Measurements from ENCODE around the gene LBP.
"Not testable (repeated sequence)": the region's sequence is repeated elsewhere in the genome, so short reads cannot be mapped to it uniquely, and the experiment has no call there.

LBP gene

GRCh38 chr20:38307371-38308046 is 38.8 kb upstream of the LBP start:
- Histone ChIP-seq H3K36me3 (ENCODE audit: control insufficient read depth, insufficient read depth, low read length) (no peaks in the 10 kb centered on the region), H3K27me3 (ENCODE audit: control insufficient read depth, insufficient read depth, low read length) (no peaks in the 10 kb centered on the region), H3K4me1 (ENCODE audit: control insufficient read depth, insufficient read depth, low read length) (no peaks in the 10 kb centered on the region), H3K9me3 (ENCODE audit: control insufficient read depth, insufficient read depth, low read length) (no peaks in the 10 kb centered on the region), H3K9ac (ENCODE audit: low read depth, low read length) (no peak overlapping the region), H3K4me3 (ENCODE audit: low read depth, low read length) (no peak overlapping the region), H3K27ac (ENCODE audit: low read depth, low read length) (no peak overlapping the region)

- Histone ChIP-seq H3K36me3 (ENCODE audit: control insufficient read depth, insufficient read depth, low read length) (no peaks in the 10 kb centered on the region), H3K4me1 (ENCODE audit: control insufficient read depth, insufficient read depth, low read length) (no peaks in the 10 kb centered on the region), H3K9ac (ENCODE audit: low read depth, low read length) (no peak overlapping the region), H3K4me3 (ENCODE audit: low read depth, low read length) (no peak overlapping the region), H3K9me3 (ENCODE audit: control insufficient read depth, insufficient read depth, low read length) (no peaks in the 10 kb centered on the region), H3K27me3 (ENCODE audit: control insufficient read depth, insufficient read depth, low read length) (no peaks in the 10 kb centered on the region), H3K27ac (ENCODE audit: low read depth, low read length) (no peak overlapping the region)
Observed at GRCh38 chr20:38308047-38308438, 38.2 kb upstream of the LBP start.

DNA sequence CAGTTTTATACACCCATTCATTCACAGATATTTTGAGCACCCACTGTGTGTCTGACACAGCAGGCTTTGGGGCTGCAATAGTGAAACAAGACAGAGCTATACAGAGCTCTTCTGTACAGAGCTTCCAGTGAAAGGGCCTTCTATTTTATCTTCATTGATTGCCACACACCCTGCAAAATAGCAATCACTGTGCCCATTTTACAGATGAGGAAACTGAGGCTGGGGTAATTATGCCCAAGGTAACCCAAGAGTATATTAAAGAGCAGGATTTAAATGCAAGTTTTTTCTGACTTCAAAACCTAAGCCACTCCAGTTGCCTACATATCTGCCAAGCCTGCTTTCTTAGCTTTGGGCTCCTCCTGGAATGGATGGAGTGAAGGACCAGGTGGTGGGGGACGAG is 37.8 kb upstream of the LBP start:
- Histone ChIP-seq H3K4me3 (ENCODE audit: low read depth, low read length) (no peak overlapping the region), H3K9ac (ENCODE audit: low read depth, low read length) (no peak overlapping the region), H3K27ac (ENCODE audit: low read depth, low read length) (no peak overlapping the region), H3K36me3 (ENCODE audit: control insufficient read depth, insufficient read depth, low read length) (no peaks in the 10 kb centered on the region), H3K27me3 (ENCODE audit: control insufficient read depth, insufficient read depth, low read length) (no peaks in the 10 kb centered on the region), H3K4me1 (ENCODE audit: control insufficient read depth, insufficient read depth, low read length) (no peaks in the 10 kb centered on the region), H3K9me3 (ENCODE audit: control insufficient read depth, insufficient read depth, low read length) (no peaks in the 10 kb centered on the region)

GRCh38 chr20:38311091-38311490 is 35.2 kb upstream of the LBP start:
- Histone ChIP-seq H3K27me3 (ENCODE audit: control insufficient read depth, insufficient read depth, low read length) (no peaks in the 10 kb centered on the region), H3K27ac (ENCODE audit: low read depth, low read length) (no peak overlapping the region), H3K4me1 (ENCODE audit: control insufficient read depth, insufficient read depth, low read length) (no peaks in the 10 kb centered on the region), H3K36me3 (ENCODE audit: control insufficient read depth, insufficient read depth, low read length) (no peaks in the 10 kb centered on the region), H3K4me3 (ENCODE audit: low read depth, low read length) (no peak overlapping the region), H3K9me3 (ENCODE audit: control insufficient read depth, insufficient read depth, low read length) (no peaks in the 10 kb centered on the region), H3K9ac (ENCODE audit: low read depth, low read length) (no peak overlapping the region)

DNA sequence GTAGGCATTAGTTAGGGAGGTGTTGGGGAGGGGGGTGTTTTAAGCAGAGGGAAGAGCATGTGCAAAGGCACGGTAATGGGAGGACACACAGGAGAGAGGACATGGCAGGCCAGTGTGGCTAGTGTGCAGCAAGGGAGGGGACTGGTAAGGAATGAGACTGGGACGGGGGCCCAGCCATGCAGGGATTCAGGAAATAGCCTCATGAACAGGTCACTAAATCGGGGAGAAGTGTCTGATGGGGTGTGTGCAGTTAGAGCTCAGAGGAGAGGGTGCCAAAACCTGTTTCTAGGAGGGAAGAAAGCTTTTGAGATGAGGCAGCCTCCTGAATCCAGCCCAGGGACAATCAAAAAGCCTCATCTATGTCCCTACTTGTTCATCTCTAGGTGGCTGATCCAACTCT is 34.8 kb upstream of the LBP start:
- Histone ChIP-seq H3K4me1 (ENCODE audit: control insufficient read depth, insufficient read depth, low read length) (no peaks in the 10 kb centered on the region), H3K36me3 (ENCODE audit: control insufficient read depth, insufficient read depth, low read length) (no peaks in the 10 kb centered on the region), H3K27me3 (ENCODE audit: control insufficient read depth, insufficient read depth, low read length) (no peaks in the 10 kb centered on the region), H3K9ac (ENCODE audit: low read depth, low read length) (no peak overlapping the region), H3K27ac (ENCODE audit: low read depth, low read length) (no peak overlapping the region), H3K9me3 (ENCODE audit: control insufficient read depth, insufficient read depth, low read length) (no peaks in the 10 kb centered on the region), H3K4me3 (ENCODE audit: low read depth, low read length) (no peak overlapping the region)

DNA sequence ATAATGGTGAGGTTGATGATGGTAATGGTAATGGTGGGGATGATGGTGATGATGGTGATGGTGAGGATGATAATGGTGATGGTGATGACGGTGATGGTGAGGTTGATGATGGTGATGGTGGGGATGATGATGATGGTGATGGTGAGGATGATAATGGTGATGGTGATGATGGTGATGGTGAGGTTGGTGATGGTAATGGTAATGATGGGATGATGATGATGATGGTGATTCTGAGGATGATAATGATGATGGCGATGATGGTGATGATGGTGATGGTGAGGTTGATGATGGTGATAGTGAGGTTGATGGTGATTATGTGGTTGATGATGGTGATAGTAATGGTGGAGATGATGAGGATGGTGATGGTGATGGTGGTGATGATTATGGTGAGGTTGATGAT is 32.6 kb upstream of the LBP start:
- H3K36me3 ChIP-seq (ENCODE audit: control insufficient read depth, insufficient read depth, low read length) = no peaks in the 10 kb centered on the region
- no peak overlapping the region for H3K4me3 ChIP-seq (ENCODE audit: low read depth, low read length)
- no peak overlapping the region for H3K9ac ChIP-seq (ENCODE audit: low read depth, low read length)
- H3K27ac ChIP-seq (ENCODE audit: low read depth, low read length) = no peak overlapping the region
- no peaks in the 10 kb centered on the region for H3K9me3 ChIP-seq (ENCODE audit: control insufficient read depth, insufficient read depth, low read length)
- H3K4me1 ChIP-seq (ENCODE audit: control insufficient read depth, insufficient read depth, low read length) = no peaks in the 10 kb centered on the region
- H3K27me3 ChIP-seq (ENCODE audit: control insufficient read depth, insufficient read depth, low read length) = no peaks in the 10 kb centered on the region

- H3K4me3 ChIP-seq (ENCODE audit: low read depth, low read length); H3K4me1 ChIP-seq (ENCODE audit: control insufficient read depth, insufficient read depth, low read length); H3K9me3 ChIP-seq (ENCODE audit: control insufficient read depth, insufficient read depth, low read length); H3K27ac ChIP-seq (ENCODE audit: low read depth, low read length); H3K27me3 ChIP-seq (ENCODE audit: control insufficient read depth, insufficient read depth, low read length); H3K36me3 ChIP-seq (ENCODE audit: control insufficient read depth, insufficient read depth, low read length); H3K9ac ChIP-seq (ENCODE audit: low read depth, low read length): not testable (repeated sequence)
Observed at GRCh38 chr20:38314350-38314749, 31.9 kb upstream of the LBP start.

DNA sequence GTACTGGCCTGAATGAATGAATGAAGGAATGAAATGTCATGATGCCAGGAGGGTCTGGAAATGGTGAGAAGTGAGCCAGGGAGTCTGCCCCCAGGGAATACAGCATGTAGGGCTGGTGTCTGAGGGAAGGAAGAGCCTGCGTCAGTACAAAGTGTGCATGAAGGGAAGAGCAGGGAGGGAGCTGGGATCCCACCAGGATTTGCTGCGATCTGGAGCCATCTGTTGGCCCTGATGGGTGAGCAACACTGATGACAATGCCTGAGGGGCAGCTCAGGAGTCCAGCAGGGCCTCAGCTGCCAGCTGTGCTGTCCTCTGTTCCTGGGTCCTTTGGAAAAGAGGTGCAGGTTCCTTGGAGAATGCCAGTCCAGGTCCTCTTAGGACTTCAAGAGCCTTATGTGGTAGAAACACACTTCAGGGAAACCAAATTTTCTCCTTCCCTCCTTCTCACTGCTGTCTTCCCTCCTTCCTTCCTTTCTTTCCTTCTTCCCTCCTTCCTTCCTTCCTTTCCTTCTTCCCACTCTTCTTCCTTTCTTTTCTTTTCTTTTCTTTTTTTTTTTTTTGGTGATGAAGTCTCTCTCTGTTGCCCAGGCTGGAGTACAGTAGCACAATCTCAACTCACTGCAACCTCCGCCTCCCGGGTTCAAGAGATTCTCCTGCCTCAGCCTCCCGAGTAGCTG is 30.9 kb upstream of the LBP start:
- Histone ChIP-seq H3K4me3 (ENCODE audit: low read depth, low read length) (no peak overlapping the region), H3K36me3 (ENCODE audit: control insufficient read depth, insufficient read depth, low read length) (no peaks in the 10 kb centered on the region), H3K4me1 (ENCODE audit: control insufficient read depth, insufficient read depth, low read length) (no peaks in the 10 kb centered on the region), H3K9ac (ENCODE audit: low read depth, low read length) (no peak overlapping the region), H3K27ac (ENCODE audit: low read depth, low read length) (no peak overlapping the region), H3K9me3 (ENCODE audit: control insufficient read depth, insufficient read depth, low read length) (no peaks in the 10 kb centered on the region), H3K27me3 (ENCODE audit: control insufficient read depth, insufficient read depth, low read length) (no peaks in the 10 kb centered on the region)

- H3K9me3 ChIP-seq (ENCODE audit: control insufficient read depth, insufficient read depth, low read length) = no peaks in the 10 kb centered on the region
- H3K27me3 ChIP-seq (ENCODE audit: control insufficient read depth, insufficient read depth, low read length) = no peaks in the 10 kb centered on the region; the same call in 1 of the 2 replicates
- H3K4me3 ChIP-seq (ENCODE audit: low read depth, low read length) = no peak overlapping the region
- no peaks in the 10 kb centered on the region for H3K36me3 ChIP-seq (ENCODE audit: control insufficient read depth, insufficient read depth, low read length)
- no peak overlapping the region for H3K9ac ChIP-seq (ENCODE audit: low read depth, low read length)
- H3K27ac ChIP-seq (ENCODE audit: low read depth, low read length) = no peak overlapping the region
- H3K4me1 ChIP-seq (ENCODE audit: control insufficient read depth, insufficient read depth, low read length) = no peaks in the 10 kb centered on the region
Observed at GRCh38 chr20:38316341-38316740, 29.9 kb upstream of the LBP start.

GRCh38 chr20:38317422-38317821 is 28.9 kb upstream of the LBP start:
- Histone ChIP-seq H3K27ac (ENCODE audit: low read depth, low read length) (no peak overlapping the region), H3K36me3 (ENCODE audit: control insufficient read depth, insufficient read depth, low read length) (no peaks in the 10 kb centered on the region), H3K4me3 (ENCODE audit: low read depth, low read length) (no peak overlapping the region), H3K27me3 (ENCODE audit: control insufficient read depth, insufficient read depth, low read length) (no peaks in the 10 kb centered on the region; the same call in 1 of the 2 replicates), H3K9ac (ENCODE audit: low read depth, low read length) (no peak overlapping the region), H3K4me1 (ENCODE audit: control insufficient read depth, insufficient read depth, low read length) (no peaks in the 10 kb centered on the region), H3K9me3 (ENCODE audit: control insufficient read depth, insufficient read depth, low read length) (no peaks in the 10 kb centered on the region)

- Histone ChIP-seq H3K9ac (ENCODE audit: low read depth, low read length) (no peak overlapping the region), H3K9me3 (ENCODE audit: control insufficient read depth, insufficient read depth, low read length) (no peaks in the 10 kb centered on the region), H3K36me3 (ENCODE audit: control insufficient read depth, insufficient read depth, low read length) (no peaks in the 10 kb centered on the region), H3K4me3 (ENCODE audit: low read depth, low read length) (no peak overlapping the region), H3K27ac (ENCODE audit: low read depth, low read length) (no peak overlapping the region), H3K4me1 (ENCODE audit: control insufficient read depth, insufficient read depth, low read length) (no peaks in the 10 kb centered on the region), H3K27me3 (ENCODE audit: control insufficient read depth, insufficient read depth, low read length) (no peaks in the 10 kb centered on the region; the same call in 1 of the 2 replicates)
Observed at GRCh38 chr20:38320221-38320620, 26.1 kb upstream of the LBP start.
